ENCODE data around the gene ACSL4.
"Not testable (repeated sequence)": the region's sequence is repeated elsewhere in the genome, so short reads cannot be mapped to it uniquely, and the experiment has no call there.

ACSL4 gene

GRCh38 chrX:109724971-109725370, 8.1 kb downstream of the ACSL4 start:
- DNase-seq: not testable (repeated sequence)

GRCh38 chrX:109720947-109721346, 12.1 kb downstream of the ACSL4 start:
- DNase-seq: no peak

GRCh38 chrX:109719264-109719663, 13.8 kb downstream of the ACSL4 start:
- no peak for DNase-seq

- DNase-seq: no peak
These were observed 16.5 kb downstream of the ACSL4 start for GRCh38 chrX:109716431-109717028.

GRCh38 chrX:109714340-109714958, 18.6 kb downstream of the ACSL4 start:
- no peak for DNase-seq

- no peak for DNase-seq
These were observed 22.9 kb downstream of the ACSL4 start for GRCh38 chrX:109710181-109710580.

GRCh38 chrX:109709129-109709631, 23.9 kb downstream of the ACSL4 start:
- peak; percentile 52 for DNase-seq

- DNase-seq: no peak
These were observed 25.3 kb downstream of the ACSL4 start for GRCh38 chrX:109707720-109708119.

GRCh38 chrX:109707319-109707718, 25.7 kb downstream of the ACSL4 start:
- no peak for DNase-seq

GRCh38 chrX:109704563-109704962, 28.5 kb downstream of the ACSL4 start:
- peak; percentile 33 for DNase-seq

- no peak for DNase-seq
These were observed 35.2 kb downstream of the ACSL4 start for GRCh38 chrX:109697855-109698254.

- no peak for DNase-seq
These were observed 36.8 kb downstream of the ACSL4 start for GRCh38 chrX:109696146-109696740.

- peak; percentile 49 for DNase-seq
These were observed 37.4 kb downstream of the ACSL4 start for GRCh38 chrX:109695637-109696036.

GRCh38 chrX:109691752-109692151, 41.3 kb downstream of the ACSL4 start:
- DNase-seq: peak; percentile 9

GRCh38 chrX:109691277-109691676, 41.8 kb downstream of the ACSL4 start:
- DNase-seq: no peak

- no peak for DNase-seq
These were observed 45.2 kb downstream of the ACSL4 start for GRCh38 chrX:109687903-109688302.

- peak; percentile 4 for DNase-seq
These were observed 47.4 kb downstream of the ACSL4 start for GRCh38 chrX:109685656-109686078.

GRCh38 chrX:109684136-109684535, 48.9 kb downstream of the ACSL4 start:
- no peak for DNase-seq

- DNase-seq: no peak
These were observed 51.5 kb downstream of the ACSL4 start for GRCh38 chrX:109681475-109682081.

- DNase-seq: no peak
These were observed 53.2 kb downstream of the ACSL4 start for GRCh38 chrX:109679820-109680219.

GRCh38 chrX:109672239-109672638, 60.8 kb downstream of the ACSL4 start:
- DNase-seq: no peak

GRCh38 chrX:109671170-109671569, 61.9 kb downstream of the ACSL4 start:
- DNase-seq: not testable (repeated sequence)

- no peak for DNase-seq
These were observed 65.1 kb downstream of the ACSL4 start for GRCh38 chrX:109667986-109668385.

All from activated CD4-positive, alpha-beta T cell treated with anti-CD3 and anti-CD28 coated beads, Interleukin-2, Interleukin-6, amounts not matched to agents 100 ng/mL and 50 ng/mL, durations not matched to agents 16 hours and 8 hours (primary cell).